ENCODE measurements around the gene PANK3. TPM values are rescaled to one million over a fixed set of nuclear protein-coding genes. Genes with fewer than 3 reads are reported as not detected.

PANK3 gene
- total and polyA plus RNA-seq, 9 of the 15 experiments (the other 6 are each of a cell fraction or from before 2014, with no cell fraction given): 5.9 to 50.4 (median 29.7) TPM

DNA sequence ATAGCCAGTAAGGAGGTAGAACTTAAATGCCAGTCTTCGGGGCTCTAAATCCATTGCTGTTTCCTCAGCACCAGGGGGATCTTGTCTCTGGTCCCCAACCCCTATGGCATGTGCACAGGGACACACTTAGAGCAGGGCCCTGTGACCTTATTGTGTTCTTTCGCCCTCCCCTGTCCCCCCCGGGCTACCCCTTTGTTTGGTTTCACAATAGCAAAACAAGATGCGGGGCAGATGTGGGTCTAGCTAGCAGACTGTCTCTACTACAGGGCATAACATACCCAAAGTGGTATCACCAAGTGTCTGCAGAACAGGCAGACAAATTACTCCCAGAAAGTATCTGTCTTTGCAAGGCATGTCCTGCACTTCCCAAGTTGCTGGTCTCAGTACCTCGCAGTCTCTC, 48.0 kb downstream of the PANK3 start:
- TF ChIP-seq MIER1 (IDR thresholded peaks at IDR 0.05; ENCODE audit: low read depth) (no peak), ZNF316 (IDR thresholded peaks at IDR 0.05) (no peak), ETV5 (CRISPR knock-in tag; IDR thresholded peaks at IDR 0.05; ENCODE audit: low read depth) (no peak), PTBP1 (IDR thresholded peaks at IDR 0.05; ENCODE audit: low read depth, low read length) (no peak), ZNF77 (CRISPR knock-in tag; IDR thresholded peaks at IDR 0.05) (no peak), NCOA2 (IDR thresholded peaks at IDR 0.05; ENCODE audit: partially characterized antibody in 2 of 2) (no peak), CREB1 (IDR thresholded peaks at IDR 0.05) (no peak), CREB1 (CRISPR knock-in tag; IDR thresholded peaks at IDR 0.05) (no peak), ZNF436 (CRISPR knock-in tag; IDR thresholded peaks at IDR 0.05) (no peak), ZBTB8A (IDR thresholded peaks at IDR 0.05; ENCODE audit: partially characterized antibody) (no peak), GABPA (tag; conservative IDR thresholded peaks at IDR 0.05; ENCODE audit: low read depth) (no peak), ZNF175 (CRISPR knock-in tag; IDR thresholded peaks at IDR 0.05; ENCODE audit: low read depth) (no peak), ZNF589 (CRISPR knock-in tag; IDR thresholded peaks at IDR 0.05; ENCODE audit: low read depth) (no peak)
- no peak overlapping the region for H3K4me2 ChIP-seq (ENCODE audit: insufficient read depth, low read length)
- in situ Hi-C loops (cut with MboI): no loop called here
- H3K36me3 ChIP-seq (ENCODE audit: control insufficient read depth, insufficient read depth, low read length): no peaks in the 10 kb centered on the region
- H4K20me1 ChIP-seq (replicated peaks; ENCODE audit: control insufficient read depth, insufficient read depth, low read length): no peaks in the 10 kb centered on the region
- FAIRE-seq: no peak
- H3K9ac ChIP-seq (ENCODE audit: insufficient read depth in 1 of 2, low read depth in 2 of 2, low read length in 2 of 2): no peak overlapping the region
- H3K9me1 ChIP-seq (ENCODE audit: control insufficient read depth, insufficient read depth, low read length): no peaks in the 10 kb centered on the region
- intact Hi-C loops (cut with micrococcal nuclease): no loop called here
- H2AFZ ChIP-seq (ENCODE audit: low read depth, low read length): no peak overlapping the region
- H3K27ac ChIP-seq (ENCODE audit: extremely low read depth, low read depth, low read length): no peak overlapping the region
- no peak for ATAC-seq
- peaks cover 4 to 36% of the 10 kb centered on the region in 2 experiments; a peak in 4 of 5 replicates for H3K27me3 ChIP-seq (ENCODE audit: control insufficient read depth in 2 of 2, insufficient read depth in 2 of 2, low read length in 2 of 2)
- H3K4me1 ChIP-seq (replicated peaks in 1 of 2; ENCODE audit: control insufficient read depth in 2 of 2, insufficient read depth in 2 of 2, low read length in 2 of 2): no peaks in the 10 kb centered on the region
- BruUV-seq (replicated peaks): no TSS peak
- ChIA-PET POLR2A (no interaction called here), CTCF (ENCODE audit: low intra/inter-chr PET ratio) (no interaction called here)
- WGBS (ENCODE audit: insufficient coverage, low coverage, missing lambda C conversion rate): 0% methylated on average over 3 of the region's 5 CpGs
- no peak overlapping the region for H3K4me3 ChIP-seq
- DNase-seq (ENCODE audit: extremely low read depth in 1 of 4, low spot score in 3 of 4): no peak
- no peaks in the 10 kb centered on the region for H3K79me2 ChIP-seq (ENCODE audit: control insufficient read depth, insufficient read depth, low read length)
- no peaks in the 10 kb centered on the region for H3K9me3 ChIP-seq (replicated peaks; ENCODE audit: control insufficient read depth, insufficient read depth, low read depth, low read length)

Data from K562 (cell line).